ENCODE data around the gene VSIG10L2.

The VSIG10L2 gene

DNA sequence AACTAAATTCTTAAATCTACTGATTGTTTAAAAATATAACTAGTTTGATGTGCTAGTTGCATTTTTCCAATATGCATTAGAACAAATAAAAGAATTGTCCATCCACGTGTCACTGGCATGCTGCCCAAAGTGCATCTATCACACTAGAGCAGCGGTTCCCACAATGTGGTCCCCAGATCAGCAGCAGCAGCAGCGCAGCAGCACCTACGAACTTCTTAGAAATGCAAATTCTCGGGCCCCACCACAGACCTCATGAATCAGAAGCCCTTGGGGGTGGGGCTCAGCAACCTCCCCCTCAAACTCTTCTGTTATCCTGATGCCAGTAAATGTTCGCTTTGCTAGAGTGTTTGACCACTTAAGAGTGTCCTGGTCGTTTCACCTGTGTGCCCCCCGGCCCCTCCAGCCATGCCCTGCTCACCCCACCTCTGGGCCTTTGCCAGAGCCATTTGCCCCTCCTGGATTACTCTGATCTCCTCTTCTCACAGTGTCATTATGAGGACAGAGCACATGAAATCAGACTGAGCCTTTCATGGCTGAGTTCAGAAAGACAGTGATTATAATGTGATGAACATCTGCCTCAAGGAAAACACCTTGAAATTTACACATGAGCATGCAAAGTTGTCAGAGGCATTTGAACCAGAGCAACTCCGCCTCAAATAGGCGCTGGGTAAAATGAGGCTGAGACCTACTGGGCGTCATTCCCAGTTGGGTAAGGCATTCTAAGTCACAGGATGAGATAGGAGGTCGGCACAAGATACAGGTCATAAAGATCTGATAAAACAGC is 12.6 kb upstream of the VSIG10L2 start:
- no peak for TF ChIP-seq MYC (IDR thresholded peaks at IDR 0.05; ENCODE audit: low read depth, low read length)
- TF ChIP-seq POLR2A (IDR thresholded peaks at IDR 0.05; ENCODE audit: extremely low read depth, insufficient read length) = no peak
- TF ChIP-seq, protein P1, sequence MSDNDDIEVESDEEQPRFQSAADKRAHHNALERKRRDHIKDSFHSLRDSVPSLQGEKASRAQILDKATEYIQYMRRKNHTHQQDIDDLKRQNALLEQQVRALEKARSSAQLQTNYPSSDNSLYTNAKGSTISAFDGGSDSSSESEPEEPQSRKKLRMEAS (IDR thresholded peaks at IDR 0.05; ENCODE audit: low read depth, low read length) = no peak
- TF ChIP-seq CTCF (IDR thresholded peaks at IDR 0.05; ENCODE audit: low read depth, low read length) = no peak
- no peak overlapping the region for H3K4me3 ChIP-seq (ENCODE audit: low read depth, low read length)
- no peak for DNase-seq (ENCODE audit: low read depth)

GRCh38 chr11:125934473-125934872 is 11.4 kb upstream of the VSIG10L2 start:
- no peak overlapping the region for H3K4me3 ChIP-seq (ENCODE audit: low read depth, low read length)
- TF ChIP-seq MYC (IDR thresholded peaks at IDR 0.05; ENCODE audit: low read depth, low read length) (no peak), CTCF (IDR thresholded peaks at IDR 0.05; ENCODE audit: low read depth, low read length) (no peak), POLR2A (IDR thresholded peaks at IDR 0.05; ENCODE audit: extremely low read depth, insufficient read length) (no peak)
- TF ChIP-seq, protein P1 (IDR thresholded peaks at IDR 0.05; ENCODE audit: low read depth, low read length) = no peak

GRCh38 chr11:125935056-125935455 is 10.8 kb upstream of the VSIG10L2 start:
- no peak for DNase-seq (ENCODE audit: low read depth)
- TF ChIP-seq CTCF (IDR thresholded peaks at IDR 0.05; ENCODE audit: low read depth, low read length) = no peak
- TF ChIP-seq POLR2A (IDR thresholded peaks at IDR 0.05; ENCODE audit: extremely low read depth, insufficient read length) = no peak
- TF ChIP-seq, protein P1 (IDR thresholded peaks at IDR 0.05; ENCODE audit: low read depth, low read length) = no peak

More at GRCh38 chr11:125934473-125934872, 11.4 kb upstream of the VSIG10L2 start:
- no peak for DNase-seq (ENCODE audit: low read depth)

DNA sequence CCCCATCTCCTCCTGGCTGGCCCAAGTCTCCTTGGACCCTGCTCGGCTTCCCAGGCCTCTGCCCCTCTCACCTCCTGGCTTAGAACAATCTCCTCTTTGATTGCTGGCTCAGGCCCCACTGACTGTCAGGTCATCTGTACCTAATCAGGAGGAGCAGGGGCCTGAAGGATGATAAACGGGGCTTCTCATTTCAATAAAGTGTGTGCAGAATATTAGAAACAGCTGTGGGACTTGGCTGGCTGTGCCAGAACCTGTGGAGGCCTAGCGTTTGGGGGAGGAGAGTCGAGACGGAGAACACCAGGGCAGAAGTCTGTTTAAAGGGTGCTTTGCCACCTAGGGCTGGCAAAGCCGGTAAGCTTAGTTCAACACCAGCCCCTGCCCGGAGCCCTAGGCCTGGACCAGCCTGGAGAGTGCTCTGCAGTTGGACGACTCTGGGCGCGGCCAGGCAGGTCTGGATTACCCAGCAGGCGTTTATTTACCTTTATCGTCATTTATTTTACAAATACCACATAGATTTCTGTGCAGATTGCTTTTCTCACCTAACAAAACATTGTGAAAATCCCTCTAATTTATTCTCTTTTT is 10.1 kb upstream of the VSIG10L2 start:
- no peak overlapping the region for H3K4me3 ChIP-seq (ENCODE audit: low read depth, low read length)
- DNase-seq (ENCODE audit: low read depth) = no peak
- TF ChIP-seq, protein P1 (IDR thresholded peaks at IDR 0.05; ENCODE audit: low read depth, low read length) = no peak
- no peak for TF ChIP-seq CTCF (IDR thresholded peaks at IDR 0.05; ENCODE audit: low read depth, low read length)

More at GRCh38 chr11:125935056-125935455, 10.8 kb upstream of the VSIG10L2 start:
- no peak overlapping the region for H3K4me3 ChIP-seq (ENCODE audit: low read depth, low read length)

GRCh38 chr11:125938418-125938817 is 7.4 kb upstream of the VSIG10L2 start:
- peak; percentile 41 for DNase-seq (ENCODE audit: low read depth)
- no peak overlapping the region for H3K4me3 ChIP-seq (ENCODE audit: low read depth, low read length)
- TF ChIP-seq, protein P1 (IDR thresholded peaks at IDR 0.05; ENCODE audit: low read depth, low read length) = no peak
- no peak for TF ChIP-seq MYC (IDR thresholded peaks at IDR 0.05; ENCODE audit: low read depth, low read length)
- no peak for TF ChIP-seq CTCF (IDR thresholded peaks at IDR 0.05; ENCODE audit: low read depth, low read length)
- no peak for TF ChIP-seq POLR2A (IDR thresholded peaks at IDR 0.05; ENCODE audit: extremely low read depth, insufficient read length)
